ENCODE data around the gene DOCK10.

The DOCK10 gene

DNA sequence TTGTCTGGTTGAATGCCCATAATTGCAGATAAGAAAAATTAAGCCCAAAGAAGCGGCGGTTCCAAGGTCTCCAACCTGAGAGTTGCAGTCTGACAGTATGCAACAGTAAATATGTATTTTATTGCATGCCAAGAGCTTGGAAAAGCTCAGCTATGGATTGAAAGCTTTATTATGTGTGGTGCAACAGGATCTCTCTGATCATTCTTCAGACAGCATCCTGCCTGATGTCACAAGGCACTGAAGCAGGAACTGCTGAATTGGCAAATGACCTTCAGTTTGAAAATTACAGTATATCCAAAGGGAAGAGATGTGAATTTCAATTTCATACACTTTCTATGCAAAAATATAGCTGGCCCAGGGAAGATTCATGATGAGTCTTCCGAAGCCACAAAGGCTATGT lies 42.5 kb downstream of the DOCK10 start:
- Mint-ChIP-seq H3K27ac (no peak overlapping the region), H3K36me3 (ENCODE audit: low read depth) (no peaks in the 10 kb centered on the region), H3K4me1 (peaks cover 5% of the 10 kb centered on the region), H3K9me3 (no peaks in the 10 kb centered on the region), H3K4me3 (no peak overlapping the region), H3K27me3 (ENCODE audit: low read depth, poor library complexity) (peaks cover 3% of the 10 kb centered on the region)
- DNase-seq = no peak
- no peak for TF ChIP-seq CTCF (IDR thresholded peaks at IDR 0.05)

DNA sequence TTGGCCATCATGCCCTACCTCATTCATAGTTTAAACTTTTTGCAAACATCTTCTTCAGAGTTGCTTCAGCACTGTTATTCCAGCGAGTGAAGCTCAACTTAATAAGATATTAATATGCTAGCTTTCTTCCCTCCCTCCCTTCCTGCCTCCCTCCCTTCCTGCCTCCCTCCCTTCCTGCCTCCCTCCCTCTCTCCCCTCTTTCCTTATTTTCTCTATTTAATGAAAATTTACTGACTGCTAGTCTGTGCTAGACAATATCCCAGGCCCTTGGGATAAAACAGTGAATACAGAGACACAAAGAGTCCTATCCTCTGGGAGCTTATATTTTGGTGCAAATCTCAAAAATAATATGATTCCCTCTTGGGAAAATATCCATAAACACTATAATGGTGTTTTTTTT lies 42.9 kb downstream of the DOCK10 start:
- H3K9me3 Mint-ChIP-seq = no peaks in the 10 kb centered on the region
- DNase-seq = no peak
- H3K27me3 Mint-ChIP-seq (ENCODE audit: low read depth, poor library complexity) = peaks cover 3% of the 10 kb centered on the region
- no peak for TF ChIP-seq CTCF (IDR thresholded peaks at IDR 0.05)
- no peak overlapping the region for H3K27ac Mint-ChIP-seq
- no peak overlapping the region for H3K4me3 Mint-ChIP-seq
- H3K36me3 Mint-ChIP-seq (ENCODE audit: low read depth) = no peaks in the 10 kb centered on the region
- peaks cover 5% of the 10 kb centered on the region for H3K4me1 Mint-ChIP-seq

GRCh38 chr2:224997802-224998201 lies 44.5 kb downstream of the DOCK10 start:
- H3K36me3 Mint-ChIP-seq (ENCODE audit: low read depth) = no peaks in the 10 kb centered on the region
- peaks cover 9% of the 10 kb centered on the region for H3K27me3 Mint-ChIP-seq (ENCODE audit: low read depth, poor library complexity)
- DNase-seq = no peak
- no peaks in the 10 kb centered on the region for H3K9me3 Mint-ChIP-seq
- no peak for TF ChIP-seq CTCF (IDR thresholded peaks at IDR 0.05)
- H3K4me3 Mint-ChIP-seq = no peak overlapping the region
- H3K27ac Mint-ChIP-seq = no peak overlapping the region
- peaks cover 5% of the 10 kb centered on the region for H3K4me1 Mint-ChIP-seq

- DNase-seq = no peak
- no peaks in the 10 kb centered on the region for H3K9me3 Mint-ChIP-seq
- no peak for TF ChIP-seq CTCF (IDR thresholded peaks at IDR 0.05)
- no peak overlapping the region for H3K4me3 Mint-ChIP-seq
- H3K27me3 Mint-ChIP-seq (ENCODE audit: low read depth, poor library complexity) = peaks cover 11% of the 10 kb centered on the region
- H3K36me3 Mint-ChIP-seq (ENCODE audit: low read depth) = no peaks in the 10 kb centered on the region
- no peak overlapping the region for H3K27ac Mint-ChIP-seq
- peaks cover 5% of the 10 kb centered on the region for H3K4me1 Mint-ChIP-seq
Observed at GRCh38 chr2:224995419-224995818, 46.8 kb downstream of the DOCK10 start.

DNA sequence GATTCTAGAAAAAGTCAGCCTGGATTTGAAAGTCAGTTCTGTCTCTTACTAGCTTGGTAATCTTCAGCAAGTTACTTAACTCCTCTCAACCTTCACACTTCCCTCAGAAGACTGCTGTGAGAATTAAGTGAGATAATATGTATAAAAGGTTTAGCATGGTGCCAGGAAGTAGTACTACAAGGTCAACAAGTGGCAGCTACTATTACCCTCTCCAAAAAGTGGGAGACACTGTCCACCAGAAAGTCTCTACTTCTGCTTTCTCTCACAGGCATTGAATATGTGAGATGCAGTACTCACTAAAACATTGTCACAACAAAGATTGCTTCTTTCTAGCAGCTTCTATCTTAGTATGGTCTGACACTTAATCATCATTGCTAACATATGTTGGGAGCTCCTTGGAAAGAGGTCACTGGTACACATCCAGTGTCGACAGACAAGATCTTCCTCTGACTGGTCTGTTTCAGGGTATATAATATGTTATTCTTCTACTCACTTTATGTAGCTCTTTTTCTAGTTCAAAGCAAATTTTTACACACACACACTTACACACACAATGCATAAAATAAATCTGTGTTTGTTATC lies 47.9 kb downstream of the DOCK10 start:
- TF ChIP-seq CTCF (IDR thresholded peaks at IDR 0.05) = no peak
- Mint-ChIP-seq H3K27ac (no peak overlapping the region), H3K4me1 (peaks cover 12% of the 10 kb centered on the region), H3K36me3 (ENCODE audit: low read depth) (no peaks in the 10 kb centered on the region), H3K27me3 (ENCODE audit: low read depth, poor library complexity) (peaks cover 11% of the 10 kb centered on the region), H3K9me3 (no peaks in the 10 kb centered on the region), H3K4me3 (no peak overlapping the region)
- no peak for DNase-seq

GRCh38 chr2:224990710-224991109 lies 51.6 kb downstream of the DOCK10 start:
- no peak for TF ChIP-seq CTCF (IDR thresholded peaks at IDR 0.05)
- peaks cover 9% of the 10 kb centered on the region for H3K4me1 Mint-ChIP-seq
- H3K4me3 Mint-ChIP-seq = no peak overlapping the region

More at GRCh38 chr2:224990710-224991109, 51.6 kb downstream of the DOCK10 start:
- Mint-ChIP-seq H3K27ac (no peak overlapping the region), H3K27me3 (ENCODE audit: low read depth, poor library complexity) (peaks cover 8% of the 10 kb centered on the region), H3K36me3 (ENCODE audit: low read depth) (no peaks in the 10 kb centered on the region), H3K9me3 (no peaks in the 10 kb centered on the region)
- DNase-seq = no peak

All from nephron progenitor cell (in vitro differentiated cells).